ENCODE data around the gene SLC25A1.

DNA sequence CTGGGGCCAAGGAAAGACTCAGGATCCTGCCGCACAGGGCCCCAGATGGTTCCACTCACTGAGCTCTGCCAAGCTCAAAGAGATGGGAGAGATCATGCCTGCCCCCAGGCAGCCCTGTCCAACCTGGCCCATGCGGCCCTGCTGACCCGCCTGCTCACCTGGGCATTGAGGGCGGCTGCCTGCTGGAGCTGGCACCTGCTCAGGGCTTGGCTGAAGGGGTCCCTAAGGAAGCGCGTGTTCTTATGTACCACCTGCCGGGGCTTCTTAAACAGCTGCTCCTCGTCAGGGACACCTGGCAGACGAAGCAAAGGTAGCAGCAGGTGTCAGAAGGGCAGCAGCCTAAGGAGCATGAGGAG is 39.6 kb downstream of the SLC25A1 start:
- no peak for TF ChIP-seq POLR2A (IDR thresholded peaks at IDR 0.05)
- TF ChIP-seq, protein P1, sequence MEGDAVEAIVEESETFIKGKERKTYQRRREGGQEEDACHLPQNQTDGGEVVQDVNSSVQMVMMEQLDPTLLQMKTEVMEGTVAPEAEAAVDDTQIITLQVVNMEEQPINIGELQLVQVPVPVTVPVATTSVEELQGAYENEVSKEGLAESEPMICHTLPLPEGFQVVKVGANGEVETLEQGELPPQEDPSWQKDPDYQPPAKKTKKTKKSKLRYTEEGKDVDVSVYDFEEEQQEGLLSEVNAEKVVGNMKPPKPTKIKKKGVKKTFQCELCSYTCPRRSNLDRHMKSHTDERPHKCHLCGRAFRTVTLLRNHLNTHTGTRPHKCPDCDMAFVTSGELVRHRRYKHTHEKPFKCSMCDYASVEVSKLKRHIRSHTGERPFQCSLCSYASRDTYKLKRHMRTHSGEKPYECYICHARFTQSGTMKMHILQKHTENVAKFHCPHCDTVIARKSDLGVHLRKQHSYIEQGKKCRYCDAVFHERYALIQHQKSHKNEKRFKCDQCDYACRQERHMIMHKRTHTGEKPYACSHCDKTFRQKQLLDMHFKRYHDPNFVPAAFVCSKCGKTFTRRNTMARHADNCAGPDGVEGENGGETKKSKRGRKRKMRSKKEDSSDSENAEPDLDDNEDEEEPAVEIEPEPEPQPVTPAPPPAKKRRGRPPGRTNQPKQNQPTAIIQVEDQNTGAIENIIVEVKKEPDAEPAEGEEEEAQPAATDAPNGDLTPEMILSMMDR (IDR thresholded peaks at IDR 0.05), result no peak
